WTC11 (cell line): Measurements from ENCODE around the gene LRRC7. TPM values are rescaled to one million over a fixed set of nuclear protein-coding genes. Genes with fewer than 3 reads are reported as not detected.

Experiments
- ATAC-seq: fragments of 200-7000 bp; cut with Tn5 transposase; 2 replicates; pipeline ENCODE4 v1.10.0; 2021; ENCODE audit warnings: mild to moderate bottlenecking, moderate library complexity
- CTCF ChIA-PET: fragments of 300-600 bp; sonication (Branson Sonifier 250); formaldehyde crosslinking; loops from one replicate; lab custom pipeline; 2021; ENCODE audit warnings: antibody characterized with exemption; lab: Charles Lee
- POLR2A ChIA-PET: fragments of 350-600 bp; sonication (Branson Sonifier 250); formaldehyde crosslinking; loops from one replicate; lab custom pipeline; 2021; ENCODE audit warnings: antibody characterized with exemption; lab: Charles Lee
- DNase-seq: peaks from one replicate; pipeline ENCODE4 v3.0.0; 2021; ENCODE audit warnings: low spot score
- H3K27ac Mint-ChIP-seq: 2 replicates; pipeline ENCODE4 v1.8.0; 2021; ENCODE audit warnings: mixed read lengths
- H3K27me3 Mint-ChIP-seq: 2 replicates; pipeline ENCODE4 v1.8.0; 2021; ENCODE audit warnings: low read depth, mild to moderate bottlenecking, moderate library complexity, mixed read lengths
- H3K36me3 Mint-ChIP-seq: 2 replicates; pipeline ENCODE4 v1.8.0; 2021; ENCODE audit warnings: mixed read lengths
- H3K4me1 Mint-ChIP-seq: 2 replicates; pipeline ENCODE4 v1.8.0; 2022; ENCODE audit warnings: mixed read lengths
- H3K4me3 Mint-ChIP-seq: 2 replicates; pipeline ENCODE4 v1.8.0; 2021; ENCODE audit warnings: mild to moderate bottlenecking, moderate library complexity, mixed read lengths
- H3K9me3 Mint-ChIP-seq: 2 replicates; pipeline ENCODE4 v1.8.0; 2021; ENCODE audit warnings: mixed read lengths
- AFF4 ChIP-seq: sonication (generic); formaldehyde crosslinking; IDR thresholded peaks from 2 replicates; pipeline ENCODE4 v1.8.1; 2023; ENCODE audit warnings: mild to moderate bottlenecking, missing genetic modification reagents, borderline replicate concordance
- ATF3 ChIP-seq: sonication (generic); formaldehyde crosslinking; conservative IDR thresholded peaks from 2 replicates; pipeline ENCODE4 v1.8.1; 2022; ENCODE audit warnings: mild to moderate bottlenecking, missing genetic modification reagents
- E2F1 ChIP-seq: sonication (generic); formaldehyde crosslinking; IDR thresholded peaks from 2 replicates; pipeline ENCODE4 v1.8.0; 2022; ENCODE audit warnings: mild to moderate bottlenecking, missing genetic modification reagents
- ESRRA ChIP-seq: sonication (generic); formaldehyde crosslinking; IDR thresholded peaks from 2 replicates; pipeline ENCODE4 v1.8.1; 2022; ENCODE audit warnings: mild to moderate bottlenecking, missing genetic modification reagents, borderline replicate concordance
- FOXJ3 ChIP-seq: sonication (generic); formaldehyde crosslinking; IDR thresholded peaks from 2 replicates; pipeline ENCODE4 v1.9.0; 2021; ENCODE audit warnings: missing genetic modification reagents, mild to moderate bottlenecking, borderline replicate concordance
- FOXP1 ChIP-seq: sonication (generic); formaldehyde crosslinking; IDR thresholded peaks from 2 replicates; pipeline ENCODE4 v1.8.0; 2022; ENCODE audit warnings: missing genetic modification reagents, mild to moderate bottlenecking, moderate library complexity, borderline replicate concordance
- HMGA2 ChIP-seq: fragments of 250-450 bp; sonication (Bioruptor Pico); IDR thresholded peaks from 2 replicates; pipeline ENCODE4 v1.4.0; 2021; ENCODE audit warnings: mild to moderate bottlenecking, moderate library complexity
- IRF2 ChIP-seq: sonication (generic); formaldehyde crosslinking; IDR thresholded peaks from 2 replicates; pipeline ENCODE4 v1.8.0; 2022; ENCODE audit warnings: low read depth, missing genetic modification reagents, borderline replicate concordance
- JUN ChIP-seq: sonication (generic); formaldehyde crosslinking; IDR thresholded peaks from 2 replicates; pipeline ENCODE4 v1.8.0; 2023; ENCODE audit warnings: mild to moderate bottlenecking, missing genetic modification reagents
- MYBL2 ChIP-seq: sonication (generic); formaldehyde crosslinking; IDR thresholded peaks from 2 replicates; pipeline ENCODE4 v1.8.1; 2023; ENCODE audit warnings: mild to moderate bottlenecking, moderate library complexity, missing genetic modification reagents
- NR1H2 ChIP-seq: sonication (generic); formaldehyde crosslinking; IDR thresholded peaks from 2 replicates; pipeline ENCODE4 v1.9.0; 2021; ENCODE audit warnings: mild to moderate bottlenecking, moderate library complexity, missing genetic modification reagents
- NR2C2 ChIP-seq: sonication (generic); formaldehyde crosslinking; IDR thresholded peaks from 2 replicates; pipeline ENCODE4 v1.8.0; 2022; ENCODE audit warnings: mild to moderate bottlenecking, missing genetic modification reagents
- NR3C1 ChIP-seq: sonication (generic); formaldehyde crosslinking; conservative IDR thresholded peaks from 2 replicates; pipeline ENCODE4 v1.8.1; 2023; ENCODE audit warnings: low read depth, mild to moderate bottlenecking, missing genetic modification reagents
- PREB ChIP-seq: sonication (generic); formaldehyde crosslinking; IDR thresholded peaks from 2 replicates; pipeline ENCODE4 v1.8.1; 2022; ENCODE audit warnings: mild to moderate bottlenecking, missing genetic modification reagents, moderate library complexity, borderline replicate concordance
- PRRX2 ChIP-seq: fragments of 250-450 bp; sonication (Bioruptor Pico); IDR thresholded peaks from 2 replicates; pipeline ENCODE4 v1.8.0; 2021; ENCODE audit warnings: mild to moderate bottlenecking
- RORB ChIP-seq: fragments of 250-450 bp; sonication (Bioruptor Pico); IDR thresholded peaks from 2 replicates; pipeline ENCODE4 v1.9.0; 2021; ENCODE audit warnings: mild to moderate bottlenecking
- SMAD4 ChIP-seq: sonication (generic); formaldehyde crosslinking; IDR thresholded peaks from 2 replicates; pipeline ENCODE4 v1.8.0; 2022; ENCODE audit warnings: mild to moderate bottlenecking, missing genetic modification reagents
- TCF7 ChIP-seq: sonication (generic); formaldehyde crosslinking; IDR thresholded peaks from 2 replicates; pipeline ENCODE4 v1.8.0; 2022; ENCODE audit warnings: mild to moderate bottlenecking, low read depth, missing genetic modification reagents, moderate library complexity
- TP53 ChIP-seq: sonication (generic); formaldehyde crosslinking; IDR thresholded peaks from 2 replicates; pipeline ENCODE4 v1.8.1; 2023; ENCODE audit warnings: mild to moderate bottlenecking, missing genetic modification reagents
- ZNF232 ChIP-seq: sonication (generic); formaldehyde crosslinking; IDR thresholded peaks from 2 replicates; pipeline ENCODE4 v1.8.0; 2022; ENCODE audit warnings: mild to moderate bottlenecking, missing genetic modification reagents
- ZNF416 ChIP-seq: fragments of 250-450 bp; sonication (Bioruptor Pico); IDR thresholded peaks from 2 replicates; pipeline ENCODE4 v1.9.0; 2021; ENCODE audit warnings: mild to moderate bottlenecking, inconsistent platforms
- ZNF512 ChIP-seq: sonication (generic); formaldehyde crosslinking; IDR thresholded peaks from 2 replicates; pipeline ENCODE4 v1.8.1; 2022; ENCODE audit warnings: missing genetic modification reagents, borderline replicate concordance
- ZNF671 ChIP-seq: fragments of 250-450 bp; sonication (Bioruptor Pico); IDR thresholded peaks from 2 replicates; pipeline ENCODE4 v1.8.0; 2021; ENCODE audit warnings: mild to moderate bottlenecking
- total RNA-seq: library from RNA; stranded (reverse); gene quantifications from 3 replicates; pipeline ENCODE4 v1.2.3, GENCODE V29; 2021

LRRC7 gene
- total RNA-seq, 1 experiment from 2014 or later, result not detected

GRCh38 chr1:69534829-69535228 is 32.9 kb upstream of the LRRC7 start:
- ATAC-seq, result no peak
- no peaks in the 10 kb centered on the region for H3K36me3 Mint-ChIP-seq
- POLR2A ChIA-PET, result no interaction called here
- no peaks in the 10 kb centered on the region for H3K9me3 Mint-ChIP-seq
- DNase-seq, result no peak
- H3K4me1 Mint-ChIP-seq, result peaks cover 7% of the 10 kb centered on the region
- no peak overlapping the region for H3K4me3 Mint-ChIP-seq
- no peaks in the 10 kb centered on the region for H3K27me3 Mint-ChIP-seq
- no peak overlapping the region for H3K27ac Mint-ChIP-seq
- CTCF ChIA-PET, result no interaction called here
- TF ChIP-seq TCF7 (CRISPR knock-in tag) (no peak), ZNF416 (CRISPR knock-in tag) (no peak), PRRX2 (no peak), IRF2 (CRISPR knock-in tag) (no peak), ZNF512 (CRISPR knock-in tag) (no peak), SMAD4 (CRISPR knock-in tag) (no peak), RORB (CRISPR knock-in tag) (no peak), HMGA2 (CRISPR knock-in tag) (no peak), PREB (CRISPR knock-in tag) (no peak), NR1H2 (CRISPR knock-in tag) (no peak), NR3C1 (CRISPR knock-in tag) (no peak), AFF4 (CRISPR knock-in tag) (no peak), ZNF671 (CRISPR knock-in tag) (no peak), FOXJ3 (CRISPR knock-in tag) (no peak)

- H3K27ac Mint-ChIP-seq, result no peak overlapping the region
- no peak for TF ChIP-seq FOXJ3 (CRISPR knock-in tag)
- TF ChIP-seq, all 79 proteins: peak for 0
- no peaks in the 10 kb centered on the region for H3K9me3 Mint-ChIP-seq
- DNase-seq (peak; percentile 35), ATAC-seq (peak; percentile 88)
- no peaks in the 10 kb centered on the region for H3K36me3 Mint-ChIP-seq
- H3K27me3 Mint-ChIP-seq, result no peaks in the 10 kb centered on the region
- POLR2A ChIA-PET, result no interaction called here
- peaks cover 7% of the 10 kb centered on the region for H3K4me1 Mint-ChIP-seq
- no peak overlapping the region for H3K4me3 Mint-ChIP-seq
- CTCF ChIA-PET, result interaction anchor here (0.6 kb wide), 1 partner anchor 1142 kb away, joined by 4 read pairs; no protein-coding TSS in a partner anchor
Measured at GRCh38 chr1:69535490-69535889, 32.2 kb upstream of the LRRC7 start.

- H3K36me3 Mint-ChIP-seq, result no peaks in the 10 kb centered on the region
- no peak for DNase-seq
- H3K4me3 Mint-ChIP-seq, result no peak overlapping the region
- no peaks in the 10 kb centered on the region for H3K9me3 Mint-ChIP-seq
- ChIA-PET POLR2A (no interaction called here), CTCF (no interaction called here)
- no peak overlapping the region for H3K27ac Mint-ChIP-seq
- H3K27me3 Mint-ChIP-seq, result no peaks in the 10 kb centered on the region
- no peak for ATAC-seq
- peaks cover 20% of the 10 kb centered on the region for H3K4me1 Mint-ChIP-seq
- TF ChIP-seq ZNF671 (CRISPR knock-in tag), result no peak
- TF ChIP-seq PRRX2, result no peak
- no peak for TF ChIP-seq TCF7 (CRISPR knock-in tag)
- TF ChIP-seq JUN (CRISPR knock-in tag), result no peak
- TF ChIP-seq TP53 (CRISPR knock-in tag), result no peak
- no peak for TF ChIP-seq ZNF416 (CRISPR knock-in tag)
- TF ChIP-seq NR1H2 (CRISPR knock-in tag), result no peak
- TF ChIP-seq IRF2 (CRISPR knock-in tag), result no peak
- TF ChIP-seq ATF3, result no peak
- no peak for TF ChIP-seq MYBL2 (CRISPR knock-in tag)
- TF ChIP-seq ZNF232 (CRISPR knock-in tag), result no peak
- no peak for TF ChIP-seq ZNF512 (CRISPR knock-in tag)
- TF ChIP-seq E2F1, result no peak
- TF ChIP-seq NR2C2 (CRISPR knock-in tag), result no peak
- TF ChIP-seq FOXP1 (CRISPR knock-in tag), result no peak
- no peak for TF ChIP-seq ESRRA
- TF ChIP-seq FOXJ3 (CRISPR knock-in tag), result no peak
Measured at GRCh38 chr1:69540052-69540451, 27.7 kb upstream of the LRRC7 start.
